Stromal cell of bone marrow (primary cell): ENCODE measurements around the gene BLOC1S4.

Source experiments
- DNase-seq: peaks from one replicate; pipeline ENCODE4 v3.0.0-alpha.2; 2012; ENCODE audit warnings: low read depth

The BLOC1S4 gene

DNA sequence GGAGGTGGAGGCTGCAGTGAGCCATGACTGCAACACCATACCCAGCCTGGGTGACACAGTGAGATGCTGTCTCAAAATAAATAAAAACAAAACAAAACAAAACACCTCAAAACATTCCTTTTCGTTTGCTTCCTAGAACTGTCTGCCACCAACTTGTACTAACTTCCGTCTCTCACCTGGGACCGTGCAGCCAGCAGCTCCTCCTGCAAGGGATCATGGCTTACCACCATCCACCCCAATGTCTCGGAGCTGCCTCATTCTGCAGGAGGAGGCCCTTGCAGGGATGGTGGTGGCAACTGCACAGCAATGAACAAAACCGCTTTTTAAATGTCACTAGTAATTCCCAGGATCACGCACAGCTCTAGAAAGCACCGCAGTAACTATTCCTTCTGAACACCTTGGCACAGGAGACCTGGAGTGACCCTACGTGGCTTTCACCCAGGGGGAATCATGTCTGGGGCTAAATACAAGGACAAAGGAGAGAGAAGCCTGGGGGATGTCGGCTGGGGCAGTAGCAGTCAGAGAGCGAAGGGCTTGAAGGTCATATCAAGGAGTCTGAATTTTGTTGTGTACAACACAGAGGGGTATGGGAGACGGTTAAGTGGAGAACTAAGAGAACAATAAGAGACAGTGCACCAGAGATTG, 49.1 kb downstream of the BLOC1S4 start:
- no peak for DNase-seq

DNA sequence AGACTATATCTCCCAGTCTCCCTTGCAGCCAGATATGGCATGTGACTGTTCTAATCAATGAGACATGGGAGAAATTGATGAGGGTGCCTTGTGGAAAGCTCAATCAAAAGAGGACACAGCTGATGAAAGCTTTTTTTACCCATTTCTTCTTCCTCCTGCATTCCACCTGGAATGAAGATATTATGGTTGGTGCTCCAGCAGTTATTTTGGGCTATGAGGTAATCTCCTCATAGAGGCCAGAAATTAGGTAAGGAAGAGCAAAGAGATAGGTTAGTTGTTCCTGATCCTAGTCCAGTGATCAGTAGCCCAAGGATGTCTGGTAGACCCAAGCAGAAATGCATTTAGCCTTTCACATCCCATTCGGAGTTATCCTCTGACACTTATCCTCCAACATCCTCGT, 49.7 kb downstream of the BLOC1S4 start:
- no peak for DNase-seq
